Measurements from ENCODE around the gene VSTM2B. TPM values are rescaled to one million over a fixed set of nuclear protein-coding genes. Genes with fewer than 3 reads are reported as not detected.

VSTM2B gene
- total RNA-seq, 1 experiment from 2014 or later: not detected

DNA sequence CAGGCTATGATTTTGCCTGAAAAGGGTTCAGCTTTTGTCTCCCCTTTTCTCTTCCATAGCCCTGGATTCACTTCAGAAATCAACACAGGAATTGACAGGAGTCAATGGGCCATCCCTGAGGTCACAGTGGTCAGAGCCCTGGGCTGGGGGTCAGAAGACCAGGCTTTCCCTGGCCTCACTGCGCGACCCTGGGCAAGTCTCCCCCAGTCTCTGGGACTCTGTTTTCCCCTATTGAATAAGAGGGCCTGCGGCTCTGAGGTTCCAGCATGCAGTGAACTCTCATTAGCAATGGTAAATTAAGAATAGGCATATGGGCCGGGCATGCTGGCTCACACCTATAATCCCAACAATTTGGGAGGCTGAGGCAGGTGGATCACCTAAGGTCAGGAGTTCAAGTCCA is 30.7 kb upstream of the VSTM2B start:
- H3K4me3 ChIP-seq (ENCODE audit: low read depth in 2 of 2, low read length in 2 of 2): no peak overlapping the region
- no peak overlapping the region for H3K27ac ChIP-seq (ENCODE audit: low read length)
- intact Hi-C loops (cut with micrococcal nuclease; ENCODE audit: unreplicated experiment) (no loop called here), in situ Hi-C loops (cut with HindIII; ENCODE audit: low pct_unique_long_range_greater_than_20kb, low sequenced_read_pairs) (no loop called here)
- ATAC-seq (no peak), DNase-seq (ENCODE audit: low read depth, low spot score) (no peak)
- H3K9me3 ChIP-seq (ENCODE audit: control insufficient read depth, insufficient read depth, low read depth, low read length): no peaks in the 10 kb centered on the region
- BruUV-seq (replicated peaks): no TSS peak
- no peak for TF ChIP-seq SIN3A (IDR thresholded peaks at IDR 0.05; ENCODE audit: borderline replicate concordance, insufficient read depth, low read depth, low read length)
- no peak for TF ChIP-seq TCF7L2 (IDR thresholded peaks at IDR 0.05; ENCODE audit: low read depth, low read length)
- TF ChIP-seq, protein P1, sequence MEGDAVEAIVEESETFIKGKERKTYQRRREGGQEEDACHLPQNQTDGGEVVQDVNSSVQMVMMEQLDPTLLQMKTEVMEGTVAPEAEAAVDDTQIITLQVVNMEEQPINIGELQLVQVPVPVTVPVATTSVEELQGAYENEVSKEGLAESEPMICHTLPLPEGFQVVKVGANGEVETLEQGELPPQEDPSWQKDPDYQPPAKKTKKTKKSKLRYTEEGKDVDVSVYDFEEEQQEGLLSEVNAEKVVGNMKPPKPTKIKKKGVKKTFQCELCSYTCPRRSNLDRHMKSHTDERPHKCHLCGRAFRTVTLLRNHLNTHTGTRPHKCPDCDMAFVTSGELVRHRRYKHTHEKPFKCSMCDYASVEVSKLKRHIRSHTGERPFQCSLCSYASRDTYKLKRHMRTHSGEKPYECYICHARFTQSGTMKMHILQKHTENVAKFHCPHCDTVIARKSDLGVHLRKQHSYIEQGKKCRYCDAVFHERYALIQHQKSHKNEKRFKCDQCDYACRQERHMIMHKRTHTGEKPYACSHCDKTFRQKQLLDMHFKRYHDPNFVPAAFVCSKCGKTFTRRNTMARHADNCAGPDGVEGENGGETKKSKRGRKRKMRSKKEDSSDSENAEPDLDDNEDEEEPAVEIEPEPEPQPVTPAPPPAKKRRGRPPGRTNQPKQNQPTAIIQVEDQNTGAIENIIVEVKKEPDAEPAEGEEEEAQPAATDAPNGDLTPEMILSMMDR (IDR thresholded peaks at IDR 0.05): no peak
- no peak for TF ChIP-seq POLR2AphosphoS5 (IDR thresholded peaks at IDR 0.05; ENCODE audit: low read depth, low read length)
- TF ChIP-seq, protein P2, sequence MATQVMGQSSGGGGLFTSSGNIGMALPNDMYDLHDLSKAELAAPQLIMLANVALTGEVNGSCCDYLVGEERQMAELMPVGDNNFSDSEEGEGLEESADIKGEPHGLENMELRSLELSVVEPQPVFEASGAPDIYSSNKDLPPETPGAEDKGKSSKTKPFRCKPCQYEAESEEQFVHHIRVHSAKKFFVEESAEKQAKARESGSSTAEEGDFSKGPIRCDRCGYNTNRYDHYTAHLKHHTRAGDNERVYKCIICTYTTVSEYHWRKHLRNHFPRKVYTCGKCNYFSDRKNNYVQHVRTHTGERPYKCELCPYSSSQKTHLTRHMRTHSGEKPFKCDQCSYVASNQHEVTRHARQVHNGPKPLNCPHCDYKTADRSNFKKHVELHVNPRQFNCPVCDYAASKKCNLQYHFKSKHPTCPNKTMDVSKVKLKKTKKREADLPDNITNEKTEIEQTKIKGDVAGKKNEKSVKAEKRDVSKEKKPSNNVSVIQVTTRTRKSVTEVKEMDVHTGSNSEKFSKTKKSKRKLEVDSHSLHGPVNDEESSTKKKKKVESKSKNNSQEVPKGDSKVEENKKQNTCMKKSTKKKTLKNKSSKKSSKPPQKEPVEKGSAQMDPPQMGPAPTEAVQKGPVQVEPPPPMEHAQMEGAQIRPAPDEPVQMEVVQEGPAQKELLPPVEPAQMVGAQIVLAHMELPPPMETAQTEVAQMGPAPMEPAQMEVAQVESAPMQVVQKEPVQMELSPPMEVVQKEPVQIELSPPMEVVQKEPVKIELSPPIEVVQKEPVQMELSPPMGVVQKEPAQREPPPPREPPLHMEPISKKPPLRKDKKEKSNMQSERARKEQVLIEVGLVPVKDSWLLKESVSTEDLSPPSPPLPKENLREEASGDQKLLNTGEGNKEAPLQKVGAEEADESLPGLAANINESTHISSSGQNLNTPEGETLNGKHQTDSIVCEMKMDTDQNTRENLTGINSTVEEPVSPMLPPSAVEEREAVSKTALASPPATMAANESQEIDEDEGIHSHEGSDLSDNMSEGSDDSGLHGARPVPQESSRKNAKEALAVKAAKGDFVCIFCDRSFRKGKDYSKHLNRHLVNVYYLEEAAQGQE (IDR thresholded peaks at IDR 0.05; ENCODE audit: insufficient read depth in 1 of 2, low read depth in 2 of 2, low read length in 1 of 2): no peak
- ChIA-PET POLR2A (no interaction called here), CTCF (no interaction called here)
- no peaks in the 10 kb centered on the region for H3K4me1 ChIP-seq (ENCODE audit: control insufficient read depth, insufficient read depth, low read length)
- peaks cover 20% of the 10 kb centered on the region for H3K27me3 ChIP-seq (ENCODE audit: control insufficient read depth, insufficient read depth, low read length)
- H3K36me3 ChIP-seq (ENCODE audit: control insufficient read depth, insufficient read depth, low read length): no peaks in the 10 kb centered on the region

DNA sequence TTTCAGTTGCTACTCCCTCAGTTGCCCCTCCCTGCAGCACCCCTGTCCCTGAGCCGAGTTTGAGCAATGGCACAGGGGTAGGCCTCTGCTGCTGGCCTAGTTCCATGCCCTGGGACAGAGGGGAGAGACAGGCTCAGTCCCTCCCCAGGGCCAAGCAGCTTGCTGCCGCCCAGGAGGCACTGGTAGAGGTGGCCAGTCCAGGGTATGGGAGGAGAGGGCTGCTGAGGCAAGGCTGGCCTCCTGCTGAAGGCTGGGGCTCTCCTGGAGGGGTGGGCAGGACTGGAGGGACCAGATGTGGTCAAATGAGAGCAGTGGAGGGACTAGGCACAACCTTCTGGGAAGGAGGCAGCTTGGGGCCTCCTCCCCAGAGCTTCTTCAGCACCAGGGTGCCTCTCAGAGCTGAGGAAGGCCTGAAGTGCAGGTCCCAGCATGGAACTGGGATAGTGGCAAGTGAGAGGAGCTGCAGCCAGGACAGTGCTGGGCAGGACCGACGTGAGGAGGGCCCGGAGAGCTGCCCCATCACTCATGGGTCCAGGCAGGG is 29.8 kb upstream of the VSTM2B start:
- ChIA-PET POLR2A (no interaction called here), CTCF (no interaction called here)
- no peaks in the 10 kb centered on the region for H3K36me3 ChIP-seq (ENCODE audit: control insufficient read depth, insufficient read depth, low read length)
- no peak overlapping the region for H3K4me3 ChIP-seq (ENCODE audit: low read depth in 2 of 2, low read length in 2 of 2)
- ATAC-seq: peak; percentile 58; the same call in 1 of the 2 replicates
- TF ChIP-seq POLR2AphosphoS5 (IDR thresholded peaks at IDR 0.05; ENCODE audit: low read depth, low read length) (no peak), SIN3A (IDR thresholded peaks at IDR 0.05; ENCODE audit: borderline replicate concordance, insufficient read depth, low read depth, low read length) (no peak), TCF7L2 (IDR thresholded peaks at IDR 0.05; ENCODE audit: low read depth, low read length) (no peak)
- TF ChIP-seq, protein P1 (IDR thresholded peaks at IDR 0.05): no peak
- TF ChIP-seq, protein P2 (IDR thresholded peaks at IDR 0.05; ENCODE audit: insufficient read depth in 1 of 2, low read depth in 2 of 2, low read length in 1 of 2): no peak
- H3K27me3 ChIP-seq (ENCODE audit: control insufficient read depth, insufficient read depth, low read length): peaks cover 20% of the 10 kb centered on the region
- H3K27ac ChIP-seq (ENCODE audit: low read length): no peak overlapping the region
- no peaks in the 10 kb centered on the region for H3K4me1 ChIP-seq (ENCODE audit: control insufficient read depth, insufficient read depth, low read length)
- intact Hi-C loops (cut with micrococcal nuclease; ENCODE audit: unreplicated experiment) (no loop called here), in situ Hi-C loops (cut with HindIII; ENCODE audit: low pct_unique_long_range_greater_than_20kb, low sequenced_read_pairs) (no loop called here)
- no peak for DNase-seq (ENCODE audit: low read depth, low spot score)
- no peaks in the 10 kb centered on the region for H3K9me3 ChIP-seq (ENCODE audit: control insufficient read depth, insufficient read depth, low read depth, low read length)
- BruUV-seq (replicated peaks): no TSS peak
